ENCODE measurements around the gene AGBL4.

DNA sequence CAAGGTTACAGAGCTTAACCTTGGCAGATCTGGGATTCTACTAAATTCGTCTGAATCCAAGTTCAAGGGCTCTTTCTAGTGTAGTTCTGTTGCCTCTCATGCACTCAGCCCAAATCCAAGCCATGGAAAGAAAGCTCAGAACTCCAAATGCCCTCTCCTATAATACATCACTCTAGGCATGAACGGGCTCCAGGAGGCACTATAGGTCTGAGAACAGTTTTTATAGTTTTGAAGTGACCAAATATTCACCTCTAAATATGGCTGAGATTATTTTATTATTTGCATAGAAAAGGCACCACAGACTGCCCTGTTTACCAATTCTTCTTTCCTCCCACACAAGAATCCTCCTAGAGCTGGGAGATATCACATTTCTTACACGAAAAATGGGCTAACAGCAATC lies 919.2 kb downstream of the AGBL4 start:
- TF ChIP-seq POLR2A (IDR thresholded peaks at IDR 0.05): no peak
- TF ChIP-seq, protein P1, sequence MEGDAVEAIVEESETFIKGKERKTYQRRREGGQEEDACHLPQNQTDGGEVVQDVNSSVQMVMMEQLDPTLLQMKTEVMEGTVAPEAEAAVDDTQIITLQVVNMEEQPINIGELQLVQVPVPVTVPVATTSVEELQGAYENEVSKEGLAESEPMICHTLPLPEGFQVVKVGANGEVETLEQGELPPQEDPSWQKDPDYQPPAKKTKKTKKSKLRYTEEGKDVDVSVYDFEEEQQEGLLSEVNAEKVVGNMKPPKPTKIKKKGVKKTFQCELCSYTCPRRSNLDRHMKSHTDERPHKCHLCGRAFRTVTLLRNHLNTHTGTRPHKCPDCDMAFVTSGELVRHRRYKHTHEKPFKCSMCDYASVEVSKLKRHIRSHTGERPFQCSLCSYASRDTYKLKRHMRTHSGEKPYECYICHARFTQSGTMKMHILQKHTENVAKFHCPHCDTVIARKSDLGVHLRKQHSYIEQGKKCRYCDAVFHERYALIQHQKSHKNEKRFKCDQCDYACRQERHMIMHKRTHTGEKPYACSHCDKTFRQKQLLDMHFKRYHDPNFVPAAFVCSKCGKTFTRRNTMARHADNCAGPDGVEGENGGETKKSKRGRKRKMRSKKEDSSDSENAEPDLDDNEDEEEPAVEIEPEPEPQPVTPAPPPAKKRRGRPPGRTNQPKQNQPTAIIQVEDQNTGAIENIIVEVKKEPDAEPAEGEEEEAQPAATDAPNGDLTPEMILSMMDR (IDR thresholded peaks at IDR 0.05 in 4 of 5, conservative IDR thresholded peaks at IDR 0.05 in 1 of 5): no peak
